ENCODE data around the gene C1orf226. TPM values are rescaled to one million over a fixed set of nuclear protein-coding genes. Genes with fewer than 3 reads are reported as not detected.

Gene C1orf226
- total RNA-seq, 1 experiment from 2014 or later = 7.7 TPM

DNA sequence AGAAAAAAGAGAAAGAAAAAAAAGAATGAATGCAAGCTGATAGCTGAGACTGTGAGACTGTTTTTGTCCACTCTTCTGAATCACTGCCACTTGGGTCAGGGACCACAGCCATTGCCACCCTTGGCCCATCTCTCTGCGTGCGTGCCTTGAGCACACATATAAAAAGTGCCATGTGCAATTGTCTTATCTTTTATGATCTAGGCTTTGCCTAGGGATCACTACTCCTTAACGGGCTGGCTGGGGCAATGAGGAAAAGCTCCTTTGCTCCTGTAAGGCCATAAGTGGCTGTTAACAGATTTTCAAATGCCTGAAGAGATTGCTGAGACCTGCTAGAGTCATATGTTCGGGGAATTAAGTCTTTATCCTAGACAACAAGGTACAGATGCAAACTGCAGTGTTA, 13.1 kb upstream of the C1orf226 start:
- H3K27ac ChIP-seq (ENCODE audit: low read depth, low read length) = no peak overlapping the region
- no peaks in the 10 kb centered on the region for H3K9me2 ChIP-seq (ENCODE audit: insufficient read depth)
- peaks cover 5 to 21% of the 10 kb centered on the region in 2 experiments for H3K4me1 ChIP-seq (ENCODE audit: control insufficient read depth in 1 of 2, insufficient read depth in 2 of 2, low read length in 2 of 2)
- H4K20me1 ChIP-seq (ENCODE audit: insufficient read depth) = no peaks in the 10 kb centered on the region
- H3K9ac ChIP-seq (ENCODE audit: low read length) = no peak overlapping the region
- no peaks in the 10 kb centered on the region for H3K79me2 ChIP-seq (ENCODE audit: insufficient read depth, low read length)
- DNase-seq (ENCODE audit: low read depth, low spot score) = no peak
- CTCF ChIA-PET = interaction anchor here (1.3 kb wide), 1 partner anchor 11 kb away, joined by 5 read pairs; no protein-coding TSS in a partner anchor
- intact Hi-C loops (cut with micrococcal nuclease) = no loop called here
- no peak for ATAC-seq
- no peaks in the 10 kb centered on the region for H3K9me3 ChIP-seq (ENCODE audit: control insufficient read depth in 1 of 2, insufficient read depth in 1 of 2, low read depth in 1 of 2, low read length in 2 of 2)
- no peak overlapping the region for H2AFZ ChIP-seq (ENCODE audit: low read depth, low read length, poor library complexity, severe bottlenecking)
- RAD21 ChIA-PET (ENCODE audit: low non-redundant PET in 1 of 2, low total read pairs in 2 of 2, uncharacterized antibody in 2 of 2, unreplicated experiment in 2 of 2) = no interaction called here
- BruUV-seq (replicated peaks) = no TSS peak
- TF ChIP-seq, protein P1, sequence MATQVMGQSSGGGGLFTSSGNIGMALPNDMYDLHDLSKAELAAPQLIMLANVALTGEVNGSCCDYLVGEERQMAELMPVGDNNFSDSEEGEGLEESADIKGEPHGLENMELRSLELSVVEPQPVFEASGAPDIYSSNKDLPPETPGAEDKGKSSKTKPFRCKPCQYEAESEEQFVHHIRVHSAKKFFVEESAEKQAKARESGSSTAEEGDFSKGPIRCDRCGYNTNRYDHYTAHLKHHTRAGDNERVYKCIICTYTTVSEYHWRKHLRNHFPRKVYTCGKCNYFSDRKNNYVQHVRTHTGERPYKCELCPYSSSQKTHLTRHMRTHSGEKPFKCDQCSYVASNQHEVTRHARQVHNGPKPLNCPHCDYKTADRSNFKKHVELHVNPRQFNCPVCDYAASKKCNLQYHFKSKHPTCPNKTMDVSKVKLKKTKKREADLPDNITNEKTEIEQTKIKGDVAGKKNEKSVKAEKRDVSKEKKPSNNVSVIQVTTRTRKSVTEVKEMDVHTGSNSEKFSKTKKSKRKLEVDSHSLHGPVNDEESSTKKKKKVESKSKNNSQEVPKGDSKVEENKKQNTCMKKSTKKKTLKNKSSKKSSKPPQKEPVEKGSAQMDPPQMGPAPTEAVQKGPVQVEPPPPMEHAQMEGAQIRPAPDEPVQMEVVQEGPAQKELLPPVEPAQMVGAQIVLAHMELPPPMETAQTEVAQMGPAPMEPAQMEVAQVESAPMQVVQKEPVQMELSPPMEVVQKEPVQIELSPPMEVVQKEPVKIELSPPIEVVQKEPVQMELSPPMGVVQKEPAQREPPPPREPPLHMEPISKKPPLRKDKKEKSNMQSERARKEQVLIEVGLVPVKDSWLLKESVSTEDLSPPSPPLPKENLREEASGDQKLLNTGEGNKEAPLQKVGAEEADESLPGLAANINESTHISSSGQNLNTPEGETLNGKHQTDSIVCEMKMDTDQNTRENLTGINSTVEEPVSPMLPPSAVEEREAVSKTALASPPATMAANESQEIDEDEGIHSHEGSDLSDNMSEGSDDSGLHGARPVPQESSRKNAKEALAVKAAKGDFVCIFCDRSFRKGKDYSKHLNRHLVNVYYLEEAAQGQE (IDR thresholded peaks at IDR 0.05; ENCODE audit: low read depth) = no peak
- TF ChIP-seq SRF (IDR thresholded peaks at IDR 0.05; ENCODE audit: low read depth) (no peak), ELF1 (IDR thresholded peaks at IDR 0.05; ENCODE audit: borderline replicate concordance, low read depth) (no peak), SP1 (IDR thresholded peaks at IDR 0.05; ENCODE audit: low read depth) (no peak), JUND (IDR thresholded peaks at IDR 0.05) (no peak), EGR1 (IDR thresholded peaks at IDR 0.05; ENCODE audit: low read depth) (no peak), RAD21 (IDR thresholded peaks at IDR 0.05; ENCODE audit: low read depth) (no peak), FOSL1 (IDR thresholded peaks at IDR 0.05; ENCODE audit: low read depth) (no peak), CEBPB (IDR thresholded peaks at IDR 0.05; ENCODE audit: low read depth) (no peak)
- TF ChIP-seq, protein P2, sequence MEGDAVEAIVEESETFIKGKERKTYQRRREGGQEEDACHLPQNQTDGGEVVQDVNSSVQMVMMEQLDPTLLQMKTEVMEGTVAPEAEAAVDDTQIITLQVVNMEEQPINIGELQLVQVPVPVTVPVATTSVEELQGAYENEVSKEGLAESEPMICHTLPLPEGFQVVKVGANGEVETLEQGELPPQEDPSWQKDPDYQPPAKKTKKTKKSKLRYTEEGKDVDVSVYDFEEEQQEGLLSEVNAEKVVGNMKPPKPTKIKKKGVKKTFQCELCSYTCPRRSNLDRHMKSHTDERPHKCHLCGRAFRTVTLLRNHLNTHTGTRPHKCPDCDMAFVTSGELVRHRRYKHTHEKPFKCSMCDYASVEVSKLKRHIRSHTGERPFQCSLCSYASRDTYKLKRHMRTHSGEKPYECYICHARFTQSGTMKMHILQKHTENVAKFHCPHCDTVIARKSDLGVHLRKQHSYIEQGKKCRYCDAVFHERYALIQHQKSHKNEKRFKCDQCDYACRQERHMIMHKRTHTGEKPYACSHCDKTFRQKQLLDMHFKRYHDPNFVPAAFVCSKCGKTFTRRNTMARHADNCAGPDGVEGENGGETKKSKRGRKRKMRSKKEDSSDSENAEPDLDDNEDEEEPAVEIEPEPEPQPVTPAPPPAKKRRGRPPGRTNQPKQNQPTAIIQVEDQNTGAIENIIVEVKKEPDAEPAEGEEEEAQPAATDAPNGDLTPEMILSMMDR (IDR thresholded peaks at IDR 0.05 in 2 of 3, conservative IDR thresholded peaks at IDR 0.05 in 1 of 3; ENCODE audit: borderline replicate concordance in 1 of 3, insufficient read depth in 1 of 3, low read depth in 2 of 3, low read length in 2 of 3) = no peak
- TF ChIP-seq, protein P3, sequence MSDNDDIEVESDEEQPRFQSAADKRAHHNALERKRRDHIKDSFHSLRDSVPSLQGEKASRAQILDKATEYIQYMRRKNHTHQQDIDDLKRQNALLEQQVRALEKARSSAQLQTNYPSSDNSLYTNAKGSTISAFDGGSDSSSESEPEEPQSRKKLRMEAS (IDR thresholded peaks at IDR 0.05) = no peak
- H3K27me3 ChIP-seq (ENCODE audit: insufficient read depth, low read length) = no peaks in the 10 kb centered on the region
- POLR2A ChIA-PET = no interaction called here
- H3K4me3 ChIP-seq (replicated peaks in 1 of 2; ENCODE audit: low read depth in 1 of 2, low read length in 2 of 2) = no peak overlapping the region
- H3K4me2 ChIP-seq (ENCODE audit: low read length) = no peak overlapping the region
- H3K36me3 ChIP-seq (ENCODE audit: control insufficient read depth in 1 of 2, insufficient read depth in 2 of 2, low read length in 2 of 2) = peaks cover 0 to 3% of the 10 kb centered on the region in 2 experiments; a peak in 1 of 4 replicates

Data from HCT116 (cell line).